Measurements from ENCODE around the gene PARD6G.

The PARD6G gene

GRCh38 chr18:80253871-80254492 is 6.7 kb upstream of the PARD6G start:
- H3K36me3 ChIP-seq (ENCODE audit: control insufficient read depth, low read length): no peaks in the 10 kb centered on the region
- no peaks in the 10 kb centered on the region; the same call in 1 of the 2 replicates for H3K9me3 ChIP-seq (ENCODE audit: control insufficient read depth, insufficient read depth, low read length)
- H3K79me2 ChIP-seq (ENCODE audit: control insufficient read depth, low read length): no peaks in the 10 kb centered on the region
- H3K4me2 ChIP-seq (ENCODE audit: low read length): no peak overlapping the region
- no peak overlapping the region for H3K27ac ChIP-seq (ENCODE audit: low read depth, low read length)
- H4K20me1 ChIP-seq (ENCODE audit: control insufficient read depth, insufficient read depth, low read depth, low read length): no peaks in the 10 kb centered on the region
- TF ChIP-seq CTCF (IDR thresholded peaks at IDR 0.05; ENCODE audit: low read depth, low read length, poor library complexity, severe bottlenecking) (no peak), EZH2phosphoT487 (IDR thresholded peaks at IDR 0.05; ENCODE audit: borderline replicate concordance, low read length) (no peak)
- no peaks in the 10 kb centered on the region for H3K9me2 ChIP-seq (replicated peaks; ENCODE audit: control insufficient read depth, low read length)
- peaks cover 2% of the 10 kb centered on the region; the same call in 1 of the 2 replicates for H3K27me3 ChIP-seq (ENCODE audit: control insufficient read depth, low read length)
- no peaks in the 10 kb centered on the region for H3F3A ChIP-seq (ENCODE audit: control insufficient read depth, insufficient read depth)
- no peaks in the 10 kb centered on the region for H3K4me1 ChIP-seq (ENCODE audit: control insufficient read depth, low read length)
- H3K4me3 ChIP-seq (ENCODE audit: low read length): no peak overlapping the region

- Histone ChIP-seq H3K36me3 (ENCODE audit: control insufficient read depth, low read length) (no peaks in the 10 kb centered on the region), H4K20me1 (ENCODE audit: control insufficient read depth, insufficient read depth, low read depth, low read length) (no peaks in the 10 kb centered on the region), H3F3A (ENCODE audit: control insufficient read depth, insufficient read depth) (no peaks in the 10 kb centered on the region), H3K27me3 (ENCODE audit: control insufficient read depth, low read length) (peaks cover 2% of the 10 kb centered on the region; the same call in 1 of the 2 replicates), H3K9me3 (ENCODE audit: control insufficient read depth, insufficient read depth, low read length) (no peaks in the 10 kb centered on the region; the same call in 1 of the 2 replicates), H3K4me2 (ENCODE audit: low read length) (no peak overlapping the region), H3K79me2 (ENCODE audit: control insufficient read depth, low read length) (no peaks in the 10 kb centered on the region), H3K27ac (ENCODE audit: low read depth, low read length) (no peak overlapping the region), H3K9me2 (replicated peaks; ENCODE audit: control insufficient read depth, low read length) (no peaks in the 10 kb centered on the region), H3K4me3 (ENCODE audit: low read length) (no peak overlapping the region), H3K4me1 (ENCODE audit: control insufficient read depth, low read length) (no peaks in the 10 kb centered on the region)
- TF ChIP-seq EZH2phosphoT487 (IDR thresholded peaks at IDR 0.05; ENCODE audit: borderline replicate concordance, low read length) (no peak), CTCF (IDR thresholded peaks at IDR 0.05; ENCODE audit: low read depth, low read length, poor library complexity, severe bottlenecking) (no peak)
These were observed 5.9 kb upstream of the PARD6G start for GRCh38 chr18:80253236-80253635.

- H3K9me3 ChIP-seq (ENCODE audit: control insufficient read depth, insufficient read depth, low read length): no peaks in the 10 kb centered on the region; the same call in 1 of the 2 replicates
- no peaks in the 10 kb centered on the region for H4K20me1 ChIP-seq (ENCODE audit: control insufficient read depth, insufficient read depth, low read depth, low read length)
- H3K4me3 ChIP-seq (ENCODE audit: low read length): no peak overlapping the region
- H3K27ac ChIP-seq (ENCODE audit: low read depth, low read length): no peak overlapping the region
- H3F3A ChIP-seq (ENCODE audit: control insufficient read depth, insufficient read depth): no peaks in the 10 kb centered on the region
- H3K36me3 ChIP-seq (ENCODE audit: control insufficient read depth, low read length): no peaks in the 10 kb centered on the region
- TF ChIP-seq CTCF (IDR thresholded peaks at IDR 0.05; ENCODE audit: low read depth, low read length, poor library complexity, severe bottlenecking): no peak
- no peak for TF ChIP-seq EZH2phosphoT487 (IDR thresholded peaks at IDR 0.05; ENCODE audit: borderline replicate concordance, low read length)
- no peaks in the 10 kb centered on the region for H3K79me2 ChIP-seq (ENCODE audit: control insufficient read depth, low read length)
- H3K27me3 ChIP-seq (ENCODE audit: control insufficient read depth, low read length): peaks cover 2% of the 10 kb centered on the region; the same call in 1 of the 2 replicates
- no peaks in the 10 kb centered on the region for H3K9me2 ChIP-seq (replicated peaks; ENCODE audit: control insufficient read depth, low read length)
- H3K4me2 ChIP-seq (ENCODE audit: low read length): no peak overlapping the region
- H3K4me1 ChIP-seq (ENCODE audit: control insufficient read depth, low read length): no peaks in the 10 kb centered on the region
These were observed 4.8 kb upstream of the PARD6G start for GRCh38 chr18:80252136-80252535.
